Measurements from ENCODE around the gene FMNL2.
A peak's percentile ranks its signal among the peaks of the same experiment; 100 is the strongest.

FMNL2 gene

DNA sequence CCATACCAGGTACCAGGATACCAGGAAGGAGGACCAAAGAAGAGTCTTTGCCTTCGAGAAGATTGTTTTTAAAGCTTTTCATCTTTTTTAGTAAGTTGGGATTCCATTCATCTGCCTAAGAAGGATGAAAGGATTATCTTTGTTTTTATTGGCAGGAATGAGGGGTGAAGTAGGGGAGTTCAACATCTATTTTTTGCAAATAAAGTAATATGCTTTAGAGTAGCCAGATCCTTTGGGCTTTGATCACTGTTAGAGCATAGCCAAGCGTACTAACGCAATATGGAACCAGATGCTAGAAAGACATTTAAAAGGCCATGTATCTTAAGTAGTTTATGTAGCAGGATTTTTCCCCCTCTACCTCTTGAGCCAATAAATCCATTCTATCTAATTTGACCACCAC lies 249.3 kb downstream of the FMNL2 start:
- DNase-seq: no peak

DNA sequence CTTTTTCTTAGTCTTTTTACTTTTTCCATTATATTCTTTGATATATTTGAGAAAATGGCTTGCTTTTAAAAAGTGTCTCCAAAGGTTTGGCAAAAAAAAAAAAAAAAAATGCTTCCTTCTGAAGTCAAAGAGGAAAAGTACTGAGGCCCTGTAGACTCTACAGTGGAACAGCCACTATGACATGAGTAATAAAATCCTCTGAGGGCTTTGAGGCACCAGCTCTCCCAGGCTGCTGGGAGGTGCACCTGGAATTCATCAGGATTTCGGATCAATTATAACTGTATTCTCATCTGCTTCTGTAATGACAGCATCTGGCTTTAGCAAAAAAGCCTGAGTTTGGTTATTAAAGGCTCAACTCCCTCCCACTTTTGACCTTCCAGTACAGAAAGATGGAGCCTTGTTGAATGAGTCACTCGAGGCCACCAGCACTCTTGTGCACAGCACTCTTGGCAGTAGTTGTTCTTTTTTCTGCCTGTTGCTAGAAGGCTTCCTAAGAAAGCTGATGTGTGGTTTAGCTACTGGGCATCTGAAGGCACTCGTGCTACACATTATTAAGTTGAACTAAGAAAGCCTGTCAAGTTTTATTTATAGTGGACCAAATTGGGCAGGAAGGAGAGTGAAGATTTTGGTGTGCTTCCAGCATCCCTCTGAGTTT lies 251.0 kb downstream of the FMNL2 start:
- DNase-seq: peak; percentile 51 to 75 (median 60)

DNA sequence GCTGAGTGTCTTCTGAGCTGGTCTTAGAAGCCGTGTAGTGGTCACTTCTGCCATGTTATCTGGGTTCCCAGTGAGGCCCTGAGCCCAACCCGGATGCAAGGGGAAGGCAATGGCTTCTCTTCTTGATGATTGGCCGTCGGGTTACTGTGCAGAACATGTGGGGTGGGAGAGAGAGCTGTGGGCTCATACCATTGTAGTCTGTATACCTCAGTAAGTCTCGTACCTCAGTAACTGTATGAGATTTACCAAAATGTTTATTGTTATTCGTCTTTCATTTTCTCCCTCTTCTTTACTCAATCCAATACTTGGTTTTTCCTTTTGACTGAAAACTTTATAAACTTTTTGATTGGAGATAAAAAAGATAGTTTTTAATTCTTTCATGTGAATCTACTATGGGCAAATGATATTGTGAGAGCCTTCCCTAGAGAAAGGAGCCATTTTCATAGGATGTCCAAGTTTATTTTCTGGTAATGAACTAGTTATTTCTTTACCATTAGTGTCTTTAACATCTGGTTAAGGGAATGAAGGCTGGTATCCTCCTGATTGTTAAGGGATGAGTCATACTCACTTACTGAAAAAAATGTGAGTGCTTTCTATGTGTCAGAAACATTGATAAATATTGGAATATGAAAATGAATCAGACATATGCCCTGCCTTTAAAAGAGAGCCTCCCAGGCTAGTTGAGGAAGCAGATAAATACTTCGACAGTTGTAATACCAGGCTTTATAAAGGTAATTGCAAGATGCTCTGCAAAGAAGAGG lies 252.4 kb downstream of the FMNL2 start:
- DNase-seq: no peak

DNA sequence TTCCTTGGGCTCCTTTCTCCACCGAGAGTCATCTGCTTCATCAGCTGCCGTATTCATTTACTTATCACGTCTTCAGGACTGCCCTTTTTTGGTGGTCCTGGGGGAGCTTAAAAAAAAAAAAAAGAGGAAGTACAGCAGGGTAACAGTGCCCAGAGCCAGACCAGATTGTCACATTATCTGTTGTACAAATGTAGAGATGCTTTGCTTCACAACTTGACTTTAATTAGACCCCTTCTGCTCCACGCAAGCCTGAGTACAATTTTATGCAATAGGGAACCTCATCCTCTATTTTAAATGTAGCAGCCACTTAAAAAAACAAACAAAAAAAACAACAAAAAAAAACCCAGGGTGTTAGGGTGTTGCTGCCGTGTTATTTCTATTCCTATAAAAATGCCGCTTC lies 254.0 kb downstream of the FMNL2 start:
- DNase-seq: no peak

DNA sequence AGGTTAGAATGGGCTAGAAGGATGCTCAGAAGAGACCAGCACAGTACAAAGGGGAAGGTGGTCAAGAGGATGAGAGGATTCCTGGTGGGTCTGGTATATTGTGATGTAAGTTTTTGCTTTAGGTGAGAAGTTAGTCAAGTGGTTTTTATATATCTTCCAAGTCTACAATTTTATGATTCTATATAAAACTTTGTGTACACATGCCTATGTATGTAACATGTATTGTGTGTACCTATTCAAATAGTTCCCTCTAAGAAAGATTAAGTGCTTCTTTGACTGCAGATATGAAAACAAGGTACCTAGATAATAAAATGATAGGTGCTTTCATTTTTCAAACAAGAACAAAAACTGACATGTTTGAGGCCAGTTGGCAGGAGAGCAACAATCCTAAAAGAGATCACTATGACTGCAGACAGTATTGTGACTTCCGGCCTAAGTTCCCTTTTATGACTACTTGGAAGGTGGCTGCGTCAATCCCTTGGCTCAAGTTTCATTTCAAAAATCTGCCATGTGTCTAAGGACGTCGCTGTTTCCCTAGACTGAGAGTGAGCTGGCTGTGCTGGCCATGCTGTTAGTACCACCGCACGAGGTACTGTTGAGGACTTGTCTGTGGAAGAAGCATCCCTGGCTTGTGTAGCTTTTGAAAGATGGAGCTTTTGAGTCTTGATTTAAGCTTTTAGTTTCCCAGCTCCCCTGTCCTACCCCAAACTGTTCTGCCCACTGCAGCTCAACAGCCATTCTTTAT lies 259.2 kb downstream of the FMNL2 start:
- peak; percentile 80 to 92 (median 88) for DNase-seq

DNA sequence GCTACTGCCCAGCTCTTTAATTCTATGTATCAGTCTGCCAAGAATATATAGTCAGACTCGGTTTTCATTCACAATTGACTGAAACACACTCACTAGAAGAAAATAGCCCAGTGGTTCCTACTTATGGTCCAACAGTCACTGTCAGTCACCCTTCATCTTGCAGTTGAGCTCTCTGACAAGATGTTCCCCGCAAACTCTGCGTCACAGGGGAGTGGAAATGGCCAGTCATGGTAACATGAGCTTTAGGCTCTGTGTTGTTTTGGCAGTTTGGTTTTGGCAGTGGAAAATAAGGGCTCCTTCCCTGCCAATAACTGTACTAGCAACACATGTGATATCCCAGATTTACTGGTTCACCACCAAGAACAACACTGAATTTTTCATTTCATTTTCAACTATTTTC lies 259.8 kb downstream of the FMNL2 start:
- DNase-seq: no peak

DNA sequence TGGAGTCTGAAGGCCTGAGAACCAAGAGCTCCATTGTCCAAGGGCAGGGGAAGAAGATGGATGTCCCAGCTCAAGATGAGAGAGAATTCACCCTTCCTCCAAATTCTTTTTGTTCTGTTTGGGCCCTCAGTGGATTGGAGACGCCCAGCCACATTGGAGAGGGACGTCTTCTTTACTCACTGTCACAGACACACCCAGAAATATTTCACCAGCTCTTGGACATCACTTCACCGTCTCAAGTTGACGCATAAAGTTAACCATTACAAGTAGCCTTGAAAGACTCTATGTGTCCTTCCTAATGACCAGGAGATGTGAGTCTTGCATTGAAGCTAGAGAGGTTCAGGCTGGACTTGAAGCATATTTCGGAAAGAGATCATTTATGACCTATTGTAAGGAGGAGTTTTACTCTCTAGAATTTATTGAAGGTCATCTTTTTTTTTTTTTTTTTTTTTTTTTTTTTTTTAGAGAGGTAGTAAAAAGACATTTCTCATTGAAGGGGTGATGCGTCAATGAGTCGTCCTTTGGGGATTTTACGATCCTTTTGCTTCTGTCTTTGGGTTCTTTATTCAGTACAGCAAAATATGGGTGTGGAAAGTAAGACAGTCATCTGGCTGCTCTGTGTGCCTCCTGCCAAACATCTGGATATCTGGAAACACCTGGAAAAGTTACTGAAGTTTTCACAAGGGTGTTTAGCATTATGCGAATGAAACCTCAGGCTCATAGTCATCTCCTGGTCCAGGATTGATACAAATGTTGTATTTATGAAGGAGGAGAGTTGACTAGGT lies 264.2 kb downstream of the FMNL2 start:
- DNase-seq: no peak

DNA sequence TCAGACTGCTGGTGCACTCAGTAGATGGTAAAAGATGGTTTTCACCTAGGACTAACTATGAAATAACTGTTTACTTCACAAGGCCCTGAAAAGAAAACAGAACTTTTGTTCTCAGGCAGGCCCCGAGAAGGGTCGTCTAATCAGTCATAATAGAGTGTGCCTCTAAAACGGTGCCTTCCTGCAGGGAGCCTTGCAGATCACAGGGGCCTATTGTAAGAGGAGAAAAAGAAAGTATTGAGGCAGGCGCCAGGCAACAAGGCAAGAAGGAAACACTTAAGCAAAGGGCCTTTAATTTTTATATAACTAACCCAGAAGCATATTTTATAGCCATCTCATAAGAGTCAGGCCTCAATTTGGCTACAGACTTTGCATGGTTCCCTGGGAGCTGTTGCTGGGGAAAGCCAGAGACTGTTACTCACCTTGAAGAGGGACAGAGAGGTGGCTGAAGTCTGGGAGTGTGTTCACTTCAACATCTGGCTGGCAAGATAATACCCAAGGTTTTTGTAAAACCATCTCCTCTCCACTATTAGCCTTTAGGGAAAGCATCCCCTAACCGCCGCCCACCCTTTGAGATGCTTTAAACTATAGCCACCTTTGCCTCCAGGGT lies 265.2 kb downstream of the FMNL2 start:
- no peak for DNase-seq

DNA sequence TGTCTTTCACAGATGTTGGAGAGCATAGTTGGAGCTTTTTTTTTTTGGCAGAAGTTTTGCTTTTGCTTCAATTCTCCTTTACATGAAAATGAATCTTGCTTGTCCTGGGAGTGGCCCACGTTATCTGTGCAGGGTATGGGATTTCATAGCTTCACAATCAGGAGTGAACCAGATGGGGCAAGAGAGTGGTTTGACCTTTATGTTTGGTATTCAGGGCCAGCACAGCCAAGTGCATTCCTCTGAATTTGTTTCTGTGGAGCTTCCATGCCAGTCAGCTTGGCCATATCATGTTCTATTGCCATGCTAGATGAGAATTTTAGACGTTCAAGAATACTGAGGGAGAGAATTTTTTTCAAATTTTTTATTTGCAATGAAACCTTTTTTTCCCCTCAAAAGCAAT lies 265.7 kb downstream of the FMNL2 start:
- no peak for DNase-seq

DNA sequence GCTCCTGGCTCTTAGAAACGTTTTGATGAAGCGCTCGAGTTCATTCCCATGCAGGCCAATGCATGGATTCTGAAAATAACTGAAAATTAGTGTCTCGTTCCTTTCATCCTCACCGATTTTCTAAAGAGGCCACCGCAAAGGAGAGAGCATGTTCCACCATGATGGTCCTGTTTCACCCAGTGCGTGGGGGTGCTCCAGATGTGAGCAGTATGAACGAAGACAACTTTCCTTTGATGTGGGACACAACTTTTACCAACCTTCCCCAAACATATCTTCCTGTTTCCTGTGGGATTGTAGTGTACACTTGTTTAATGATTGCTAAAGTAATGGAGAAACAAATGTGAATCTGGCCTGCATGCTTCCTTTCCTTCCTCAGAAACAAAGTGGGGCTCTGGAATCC lies 267.8 kb downstream of the FMNL2 start:
- DNase-seq: no peak

DNA sequence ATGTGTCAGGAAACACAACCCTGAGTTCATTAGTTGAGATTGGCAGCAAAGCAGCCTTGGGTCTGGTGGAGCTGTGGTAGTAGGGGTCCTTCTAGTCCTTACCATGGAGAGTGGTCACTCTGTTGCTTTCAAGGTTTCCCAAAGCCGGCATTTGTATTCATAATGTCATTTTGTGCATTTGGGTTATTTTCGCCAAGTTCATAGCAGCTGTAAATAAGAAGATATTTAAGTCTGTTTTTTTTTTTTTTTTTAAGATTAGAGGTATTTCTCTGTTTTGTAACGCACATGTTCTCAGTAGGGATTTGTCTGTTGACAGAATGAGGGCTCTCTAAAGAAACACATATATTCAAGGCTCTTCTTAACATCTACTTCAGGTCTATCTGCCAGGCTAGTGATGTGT lies 268.2 kb downstream of the FMNL2 start:
- no peak for DNase-seq

DNA sequence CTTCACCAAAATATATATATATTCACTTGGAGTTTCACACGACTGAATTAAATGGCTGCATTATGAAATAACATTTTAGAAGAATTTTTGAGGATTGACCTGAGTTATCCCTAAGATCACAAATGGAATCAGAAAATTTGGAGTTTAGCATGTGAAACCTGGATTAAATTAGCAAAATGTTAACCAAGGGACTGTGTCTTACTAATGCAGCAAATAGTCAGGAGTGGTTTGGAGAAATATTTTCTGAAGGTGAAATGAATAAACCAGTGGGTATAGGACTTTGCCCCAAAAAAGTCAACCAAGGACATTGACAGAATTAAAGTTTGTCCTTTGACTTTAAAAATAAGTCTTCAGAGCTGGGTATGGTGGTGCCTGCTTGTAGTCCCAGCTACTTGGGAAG lies 271.1 kb downstream of the FMNL2 start:
- no peak for DNase-seq

DNA sequence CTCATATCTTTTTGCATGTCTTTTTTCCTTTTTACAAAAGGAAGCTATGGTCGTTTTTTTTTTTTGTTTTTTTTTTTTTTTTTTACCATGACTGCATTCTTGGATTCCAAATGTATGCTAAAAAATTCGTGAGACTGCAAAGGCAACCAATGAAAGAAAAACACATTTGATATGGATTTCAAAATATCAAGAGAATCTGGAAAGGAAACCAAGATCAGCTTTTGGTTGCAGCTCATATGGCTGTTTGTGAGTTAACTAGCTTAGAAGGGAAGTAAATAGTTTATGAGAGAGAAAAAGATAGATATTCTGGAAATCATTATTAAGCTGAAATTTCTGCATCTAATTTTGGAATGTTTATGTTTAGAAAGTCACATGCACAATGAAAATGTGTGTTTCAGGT lies 272.0 kb downstream of the FMNL2 start:
- DNase-seq: no peak

DNA sequence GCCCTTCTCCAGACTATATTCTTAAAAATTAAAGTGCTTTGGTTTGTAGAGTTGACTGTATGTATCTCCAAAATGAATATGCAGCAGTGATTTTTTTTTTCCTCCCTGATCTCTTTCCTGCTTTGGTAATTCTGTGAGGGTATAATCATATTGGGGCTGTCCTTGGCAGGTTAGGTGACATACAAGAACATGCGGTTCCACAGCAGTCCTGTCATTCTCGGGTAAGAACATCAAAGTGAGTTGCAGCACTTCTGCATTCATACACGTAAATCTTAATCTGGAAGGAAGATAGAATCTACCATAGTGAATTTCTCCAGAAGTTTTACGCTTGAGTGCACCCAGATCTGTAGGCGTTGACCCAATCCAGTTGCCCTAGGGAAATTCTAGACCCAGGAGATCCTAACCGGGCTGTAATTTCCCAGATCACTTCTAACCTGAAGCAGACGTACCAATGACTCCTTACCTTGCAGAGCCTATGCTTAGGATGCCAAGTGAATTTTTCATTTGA lies 272.9 kb downstream of the FMNL2 start:
- no peak for DNase-seq

DNA sequence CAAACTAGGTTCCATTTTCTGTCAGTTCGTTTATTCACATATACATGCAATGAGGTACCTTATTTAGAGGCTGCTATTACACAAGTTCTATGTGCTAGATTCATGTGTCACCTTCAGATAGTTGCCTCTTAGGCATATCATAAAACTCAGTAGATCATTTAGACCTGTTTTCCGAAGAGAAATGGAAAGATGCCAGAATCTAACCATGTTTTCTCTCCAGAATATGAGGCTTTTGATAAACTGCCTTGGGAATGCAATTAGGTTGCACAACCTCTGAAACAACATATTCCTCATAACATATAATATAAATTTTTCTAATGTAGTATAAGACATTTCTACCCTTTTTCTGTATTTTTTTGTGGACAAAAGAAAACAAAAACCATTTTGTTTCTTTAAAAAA lies 274.2 kb downstream of the FMNL2 start:
- DNase-seq: no peak

DNA sequence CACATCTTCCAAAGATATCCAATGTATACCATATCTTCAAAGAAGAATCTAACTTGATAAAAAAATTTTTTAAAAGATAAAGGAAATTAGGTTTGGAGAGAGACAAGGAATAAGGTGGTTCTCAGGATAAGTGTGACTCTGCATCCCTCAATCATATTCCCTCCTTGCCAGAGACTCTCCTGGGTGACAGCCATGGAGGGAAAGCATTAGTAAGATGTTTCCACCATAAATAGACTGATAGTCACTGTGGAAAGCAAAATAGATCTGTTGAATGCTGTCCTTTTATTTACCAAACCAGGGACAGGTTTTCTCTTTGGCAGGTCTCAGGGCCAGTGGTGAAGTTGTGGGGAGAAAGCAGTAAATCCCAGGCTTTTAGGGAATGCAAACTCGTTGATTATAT lies 274.7 kb downstream of the FMNL2 start:
- DNase-seq: no peak

DNA sequence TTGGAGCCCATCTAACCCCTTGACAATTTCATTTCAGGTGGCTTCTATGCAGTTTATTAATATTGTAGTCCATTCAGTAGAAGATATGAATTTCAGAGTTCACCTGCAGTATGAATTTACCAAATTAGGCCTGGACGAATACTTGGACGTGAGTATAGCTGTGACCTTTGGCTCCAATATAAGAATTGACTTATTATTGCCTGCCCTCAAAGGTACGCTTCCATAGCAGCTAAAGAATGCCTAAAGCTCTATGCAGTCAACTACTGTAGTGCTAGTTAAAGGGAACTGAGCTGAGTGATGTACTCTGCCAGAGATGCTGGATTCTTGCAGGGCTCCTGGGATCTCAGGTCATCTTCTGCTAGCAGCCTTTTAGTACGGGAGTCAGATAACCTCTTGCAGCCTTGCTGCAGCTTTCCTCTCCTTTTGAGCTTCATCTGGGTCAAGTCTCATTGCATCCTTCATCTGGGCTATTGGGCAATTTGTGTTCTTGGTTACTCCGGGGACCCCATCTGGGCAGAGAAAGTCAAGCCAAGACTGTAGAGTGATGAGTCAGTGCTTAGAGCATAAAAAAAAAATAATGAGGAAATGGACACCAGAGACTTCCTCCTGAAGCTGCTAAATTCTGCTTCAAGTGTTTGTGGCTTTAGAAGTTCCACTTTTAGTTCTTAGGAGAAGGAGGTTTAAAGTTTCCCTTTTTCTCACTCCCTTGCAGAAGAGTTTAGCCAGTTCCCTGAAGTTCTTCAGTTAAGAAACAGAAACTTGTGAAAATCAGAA lies 276.7 kb downstream of the FMNL2 start:
- DNase-seq: peak; percentile 81 to 96 (median 88)

DNA sequence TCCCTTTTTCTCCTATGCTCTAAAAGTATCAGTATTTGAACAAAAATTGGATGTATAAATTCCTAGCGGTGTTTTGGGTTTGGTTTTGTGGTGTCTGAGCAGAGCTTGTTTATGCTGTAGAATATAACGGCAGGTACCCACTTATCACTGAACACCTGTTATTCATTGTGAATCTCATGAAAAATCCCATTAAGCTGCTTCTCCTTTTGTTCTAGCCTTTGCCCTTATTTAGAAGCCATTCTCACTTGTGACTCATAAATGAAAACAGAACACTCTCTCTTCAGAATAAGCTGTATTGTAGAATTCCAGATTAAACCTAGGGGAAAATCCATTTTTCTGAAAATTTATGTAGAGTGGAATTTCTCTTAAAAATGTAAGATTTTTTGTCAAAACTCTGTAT lies 278.3 kb downstream of the FMNL2 start:
- peak in 2 of 4 experiments; percentile 41 to 61 for DNase-seq

DNA sequence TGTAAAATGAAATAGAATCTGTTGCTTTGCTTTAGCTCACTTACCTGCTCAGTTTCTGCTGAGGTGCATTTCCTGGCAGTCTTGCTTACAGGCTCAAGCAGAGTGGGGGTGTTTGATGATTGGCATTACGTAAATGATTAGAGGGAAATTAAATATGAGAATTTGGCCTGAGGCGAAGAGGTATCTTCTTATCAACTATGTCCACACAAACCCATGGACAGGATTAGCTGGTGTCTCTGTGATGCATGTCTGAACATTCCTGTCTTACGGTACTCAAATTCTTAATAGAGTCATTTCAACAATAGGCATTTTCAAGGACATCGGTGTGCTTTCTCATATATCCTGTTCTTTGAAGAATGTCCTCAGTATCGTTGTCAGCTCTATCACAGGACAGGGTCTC lies 280.2 kb downstream of the FMNL2 start:
- no peak for DNase-seq

DNA sequence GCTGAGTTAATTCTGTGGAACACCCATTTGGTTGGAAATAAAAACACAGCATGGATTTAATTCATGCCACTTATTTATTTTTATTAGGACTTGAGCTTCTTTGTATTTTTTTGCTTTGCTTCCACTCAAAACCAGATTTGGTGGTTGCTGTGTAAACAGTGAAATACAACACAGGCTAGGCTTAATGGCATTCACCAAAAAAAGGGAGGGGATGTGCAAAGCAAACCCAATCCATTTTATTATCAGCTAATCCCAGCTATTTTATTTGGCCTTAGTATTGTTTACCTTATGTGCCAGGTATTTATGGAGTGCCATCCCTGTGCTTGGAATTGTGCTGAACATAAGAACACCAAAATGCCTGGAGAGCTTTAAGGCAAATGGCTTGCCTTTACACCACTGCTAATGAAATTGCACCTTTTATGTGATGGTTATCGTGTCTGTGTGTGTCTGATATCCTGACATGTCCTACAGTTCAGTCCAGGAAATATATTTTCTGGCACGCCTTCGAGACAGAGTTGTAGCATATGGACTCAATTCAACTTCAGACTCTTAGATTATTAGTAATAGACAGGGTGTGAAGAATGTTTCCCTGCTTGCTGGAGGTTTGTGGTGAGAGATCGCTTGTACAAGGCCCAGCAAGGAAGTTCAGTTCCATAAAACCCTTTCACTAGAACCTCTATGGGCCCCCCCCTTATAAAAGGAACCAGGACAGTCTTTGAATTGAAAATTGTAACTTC lies 282.6 kb downstream of the FMNL2 start:
- no peak for DNase-seq

DNA sequence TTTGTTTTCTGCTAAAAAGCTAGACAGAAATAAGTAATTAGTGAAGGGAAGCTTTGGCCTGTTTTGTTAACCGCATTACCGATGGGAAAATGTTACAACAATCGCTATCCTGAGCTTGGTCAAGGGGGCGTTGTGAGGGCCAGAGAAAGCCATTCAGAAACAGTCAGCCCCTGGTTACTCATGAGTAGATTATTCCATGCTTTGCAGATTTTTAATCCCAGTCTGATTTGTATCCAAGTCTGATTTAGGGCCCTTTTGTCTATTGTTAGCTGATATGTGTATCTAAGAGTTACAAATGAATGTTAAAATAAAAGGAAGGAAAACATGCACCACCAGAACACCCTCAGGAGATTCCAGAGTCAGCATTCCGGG lies 283.2 kb downstream of the FMNL2 start:
- no peak for DNase-seq
